ENCODE data around the gene NUP98.

NUP98 gene

DNA sequence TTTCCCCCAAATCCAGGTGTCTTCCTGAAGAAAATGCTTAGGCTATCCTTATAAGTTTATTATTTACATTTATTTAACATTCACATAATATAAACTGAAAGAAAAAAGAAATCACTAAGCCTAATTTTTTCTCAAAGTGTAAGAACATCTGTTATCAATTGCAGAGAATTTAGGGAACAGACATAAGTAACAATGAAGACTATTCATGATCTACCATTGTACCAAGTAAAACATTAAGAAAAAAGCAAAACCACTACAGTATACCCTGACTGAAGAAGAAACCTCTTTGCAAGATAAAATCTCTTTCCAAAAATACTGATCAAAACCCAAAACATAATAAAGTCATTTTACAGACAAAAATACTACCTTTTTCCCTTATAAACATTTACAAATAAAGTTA lies 60.5 kb downstream of the NUP98 start:
- no peak for FAIRE-seq
- no peak for DNase-seq (ENCODE audit: low spot score)

DNA sequence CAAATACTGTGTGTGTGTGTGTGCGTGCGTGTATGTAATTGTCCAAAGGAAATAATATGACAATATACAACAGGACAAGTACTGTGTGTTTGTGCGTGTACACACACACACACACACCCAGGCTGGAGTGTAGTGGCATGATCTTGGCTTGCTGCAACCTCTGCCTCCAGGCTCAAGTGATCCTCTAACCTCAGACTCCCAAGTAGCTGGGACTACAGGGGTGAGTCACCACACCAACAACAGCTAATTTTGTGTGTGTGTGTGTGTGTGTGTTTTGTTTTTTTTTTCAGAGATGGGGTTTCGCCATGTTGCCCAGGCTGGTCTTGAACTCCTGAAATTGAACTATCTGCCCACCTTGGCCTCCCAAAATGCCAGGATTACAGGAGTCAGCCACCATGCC lies 61.5 kb downstream of the NUP98 start:
- FAIRE-seq (no peak), DNase-seq (ENCODE audit: low spot score) (no peak)

DNA sequence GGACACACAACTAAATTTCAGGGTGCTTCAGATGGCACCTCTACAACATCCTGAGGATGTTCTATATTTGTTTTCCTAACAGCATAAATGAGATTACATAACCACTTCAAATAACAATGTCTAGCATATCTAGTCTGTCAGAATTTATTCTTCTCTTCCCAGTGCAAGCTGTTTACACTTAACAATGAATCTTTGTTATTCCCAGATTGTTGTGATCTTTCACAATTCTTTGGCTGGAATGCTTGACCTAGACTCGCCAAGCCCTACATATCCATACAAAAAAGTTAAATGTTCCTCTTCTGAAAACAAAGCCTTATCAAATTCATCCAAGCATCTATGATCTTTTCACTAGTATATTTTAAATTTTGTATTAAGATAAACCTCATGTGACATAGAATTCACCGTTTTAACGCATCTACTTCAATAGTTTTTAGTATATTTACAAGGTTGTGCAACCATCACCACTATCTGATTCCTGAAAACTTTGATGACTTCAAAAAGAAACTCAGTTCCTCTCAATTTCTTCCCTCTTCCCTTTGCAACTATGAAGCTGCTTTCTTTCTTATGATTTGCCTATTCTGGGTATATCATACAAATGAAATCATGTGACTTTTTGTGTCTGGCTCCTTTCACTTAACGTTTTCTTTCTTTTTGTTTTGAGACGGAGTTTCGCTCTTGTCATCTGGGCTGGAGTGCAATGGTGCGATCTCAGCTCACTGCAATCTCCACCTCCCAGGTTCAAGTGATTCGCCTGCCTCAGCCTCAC lies 64.5 kb downstream of the NUP98 start:
- DNase-seq (ENCODE audit: low spot score) (no peak), FAIRE-seq (no peak)

DNA sequence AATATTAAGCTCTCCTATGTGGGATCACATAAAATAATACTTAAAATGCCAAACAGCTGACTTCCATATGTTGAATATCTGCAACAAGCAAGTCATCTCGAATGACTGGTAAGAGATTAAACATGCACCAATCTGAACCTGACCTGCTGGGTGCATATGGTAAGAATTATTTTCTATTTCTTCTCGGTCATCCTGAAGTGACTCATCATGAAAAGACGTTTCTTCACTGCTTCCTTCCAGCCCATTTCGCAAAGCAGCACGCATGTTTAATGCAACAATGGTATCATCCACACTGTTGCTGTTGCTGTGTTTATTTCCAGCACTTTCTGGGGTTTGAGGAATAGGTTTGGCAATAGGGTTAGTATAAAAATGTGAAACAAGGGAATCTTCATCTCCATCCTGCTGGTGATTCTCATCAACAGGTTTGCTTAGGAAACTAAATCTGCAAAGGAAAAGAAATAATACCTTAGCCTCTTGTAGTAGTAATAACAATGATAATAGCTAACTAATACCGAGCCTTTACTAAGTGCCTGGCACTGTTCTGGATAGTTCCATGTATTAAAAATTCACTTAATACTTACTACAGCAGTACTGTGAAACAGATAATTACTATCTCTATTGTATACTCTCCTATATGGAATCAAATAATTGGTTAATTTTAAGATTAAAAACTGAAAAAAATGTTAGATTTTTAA lies 74.2 kb downstream of the NUP98 start:
- DNase-seq (ENCODE audit: low spot score) (no peak), FAIRE-seq (no peak)

DNA sequence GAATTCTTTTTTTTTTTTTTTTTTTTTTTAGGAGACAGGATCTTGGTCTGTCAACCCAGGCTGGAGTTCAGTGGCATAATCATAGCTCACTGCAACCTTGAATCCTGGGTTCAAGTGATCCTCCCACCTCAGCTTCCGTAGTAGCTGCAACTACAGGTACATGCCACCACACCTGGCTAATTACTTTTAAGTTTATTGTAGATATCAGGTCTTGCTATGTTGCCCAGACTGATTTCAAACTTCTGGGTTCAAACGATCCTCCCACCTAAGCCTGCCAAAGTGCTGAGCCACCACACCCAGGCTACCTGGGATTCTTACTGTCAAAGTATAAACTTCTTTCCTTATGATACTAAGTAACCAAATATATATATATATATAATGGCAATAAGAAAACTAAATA lies 75.3 kb downstream of the NUP98 start:
- DNase-seq (ENCODE audit: low spot score) (no peak), FAIRE-seq (no peak)

DNA sequence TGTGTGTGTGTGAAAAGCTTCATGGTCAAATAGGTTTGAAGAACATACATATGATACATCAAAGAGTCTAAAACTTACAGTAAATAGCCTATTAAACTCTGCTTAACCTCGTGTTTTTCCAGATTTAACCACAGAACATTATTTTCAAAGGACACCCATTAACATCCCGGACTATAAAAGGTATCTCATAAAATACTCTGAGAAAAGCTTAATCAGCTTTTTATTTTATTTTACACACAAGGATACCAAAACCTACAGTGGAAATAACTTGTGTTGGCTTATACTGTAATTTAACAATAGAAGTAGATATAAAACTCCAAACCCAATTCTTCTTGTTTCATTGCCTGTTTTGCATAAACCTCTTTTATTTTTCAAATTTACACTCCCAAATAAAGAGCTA lies 76.4 kb downstream of the NUP98 start:
- DNase-seq (ENCODE audit: low spot score) (no peak), FAIRE-seq (no peak)

DNA sequence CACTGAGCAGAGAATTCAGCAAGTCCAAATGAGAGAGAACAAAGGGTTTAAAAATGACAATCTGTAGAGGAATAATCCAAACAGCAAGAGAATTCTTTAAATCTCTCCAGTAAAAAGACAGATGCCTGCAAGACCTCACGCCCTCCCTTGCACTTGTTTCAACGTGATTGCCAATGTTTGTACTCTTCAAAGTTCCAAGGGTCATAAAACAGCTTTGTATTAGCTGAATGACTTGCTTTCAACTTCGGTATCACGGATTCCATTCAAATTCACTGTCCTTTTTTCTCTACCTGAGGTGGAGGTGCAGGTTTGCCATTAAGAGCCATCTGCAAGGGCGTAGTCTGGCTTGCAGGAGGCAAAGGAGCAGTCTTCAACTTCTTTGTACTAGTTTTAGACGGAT lies 85.1 kb downstream of the NUP98 start:
- no peak for FAIRE-seq
- DNase-seq (ENCODE audit: low spot score): no peak

DNA sequence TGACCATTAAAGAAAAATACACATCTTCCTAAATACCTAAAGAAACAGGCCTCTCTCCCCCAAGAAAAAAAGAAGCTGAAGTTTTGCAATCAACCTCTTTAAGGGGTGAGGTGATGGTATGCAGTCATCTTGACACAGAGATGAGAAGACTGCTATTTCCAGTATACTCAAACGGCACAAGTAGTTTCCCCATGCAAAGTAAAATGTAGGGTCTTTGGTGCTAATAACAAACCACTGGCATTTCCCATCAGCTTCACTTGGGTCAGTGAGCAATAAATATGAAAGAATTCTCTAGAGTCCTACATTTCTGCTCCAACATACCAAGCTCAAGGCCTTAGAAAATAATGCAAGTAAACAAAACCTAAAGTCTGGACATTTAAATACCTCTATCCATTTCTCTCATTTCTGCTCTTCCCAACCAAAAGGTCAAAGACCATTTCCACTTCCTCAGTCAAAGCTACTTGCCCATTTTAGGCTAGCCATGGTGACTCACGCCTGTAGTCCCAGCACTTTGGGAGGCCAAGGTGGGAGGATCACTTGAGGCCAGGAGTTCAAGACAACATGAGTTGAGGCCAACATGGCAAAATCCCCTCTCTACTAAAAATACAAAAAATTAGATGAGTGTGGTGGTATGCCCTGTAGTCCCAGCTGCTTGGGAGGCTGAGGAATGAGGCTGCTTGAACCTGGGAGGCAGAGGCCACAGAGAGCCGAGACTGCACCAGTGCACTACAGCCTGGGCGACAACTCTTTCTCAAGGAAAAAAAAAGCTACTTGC lies 86.7 kb downstream of the NUP98 start:
- DNase-seq (ENCODE audit: low spot score): no peak
- no peak for FAIRE-seq

DNA sequence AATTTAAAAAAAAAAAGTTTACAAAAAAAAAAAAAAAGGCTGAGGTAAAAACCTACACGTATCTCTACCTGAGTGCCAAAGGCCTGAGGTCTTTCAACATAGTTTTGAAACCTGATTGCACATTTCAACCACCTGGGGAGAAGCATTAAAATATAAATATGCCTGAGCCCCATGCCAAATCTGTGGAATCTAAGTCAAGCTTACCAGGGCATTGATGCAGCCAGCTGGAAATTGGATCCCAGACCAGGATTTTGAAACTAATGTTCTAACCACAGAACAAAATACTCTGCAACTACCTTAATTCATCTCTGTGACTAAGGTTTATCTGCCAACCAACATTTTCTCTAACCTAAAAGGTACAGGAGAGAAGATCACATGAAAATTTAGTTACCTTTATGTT lies 87.4 kb downstream of the NUP98 start:
- no peak for DNase-seq (ENCODE audit: low spot score)

DNA sequence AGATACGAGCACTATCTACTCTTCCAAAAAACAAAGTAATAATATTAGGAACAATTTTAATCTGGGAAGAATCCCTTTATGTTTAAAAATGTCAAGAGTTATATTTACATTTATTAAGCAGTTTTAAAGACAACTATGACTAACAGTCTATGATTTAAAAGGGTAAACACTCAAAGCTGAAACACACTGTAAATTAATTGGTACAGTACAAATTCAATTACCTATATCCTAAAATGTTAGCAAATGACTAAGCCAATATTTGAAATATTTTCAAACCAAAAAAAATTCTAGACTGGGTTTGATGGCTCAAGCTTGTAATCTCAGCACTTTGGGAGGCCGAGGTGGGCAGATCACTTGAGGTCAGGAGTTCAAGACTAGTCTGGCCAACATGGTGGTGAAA lies 90.2 kb downstream of the NUP98 start:
- DNase-seq (ENCODE audit: low spot score) (no peak), FAIRE-seq (no peak)

More for the DNA sequence above, 87.4 kb downstream of the NUP98 start:
- FAIRE-seq: no peak

DNA sequence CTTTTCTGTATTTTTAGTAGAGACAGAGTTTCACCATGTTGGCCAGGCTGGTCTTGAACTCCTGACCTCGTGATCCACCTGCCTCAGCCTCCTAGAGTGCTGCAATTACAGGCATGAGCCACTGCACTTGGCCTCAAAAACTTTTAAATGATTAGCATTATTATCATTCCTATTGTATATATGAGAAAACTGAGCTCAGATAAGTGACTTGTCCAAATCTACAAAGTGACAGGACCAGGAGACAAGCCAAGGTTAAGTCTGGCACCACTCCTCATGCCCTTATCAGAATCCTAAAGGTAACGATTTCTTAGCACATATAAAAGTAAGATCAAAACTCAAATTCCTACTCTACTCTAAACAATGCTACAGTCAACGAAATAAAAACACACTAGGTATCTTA lies 94.0 kb downstream of the NUP98 start:
- FAIRE-seq (no peak), DNase-seq (ENCODE audit: low spot score) (no peak)

DNA sequence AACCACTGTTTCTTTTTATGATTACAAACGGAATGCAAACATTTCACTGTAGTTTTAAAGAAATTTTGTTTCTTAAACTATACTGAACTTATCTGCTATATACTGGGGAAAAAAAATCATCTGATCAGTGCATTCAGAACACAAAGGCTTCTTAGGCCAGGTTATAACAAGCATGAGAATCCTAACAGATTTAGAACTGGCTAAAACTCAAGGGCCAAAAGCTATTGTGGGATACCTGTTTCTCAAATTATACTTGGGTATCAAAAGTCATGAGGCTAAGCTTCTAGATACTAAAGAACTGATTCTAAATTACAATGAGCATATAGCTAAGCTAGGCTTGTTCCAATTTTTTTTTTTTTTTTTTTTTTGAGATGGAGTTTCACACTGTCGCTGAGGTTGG lies 96.4 kb downstream of the NUP98 start:
- DNase-seq (ENCODE audit: low spot score) (no peak), FAIRE-seq (no peak)

DNA sequence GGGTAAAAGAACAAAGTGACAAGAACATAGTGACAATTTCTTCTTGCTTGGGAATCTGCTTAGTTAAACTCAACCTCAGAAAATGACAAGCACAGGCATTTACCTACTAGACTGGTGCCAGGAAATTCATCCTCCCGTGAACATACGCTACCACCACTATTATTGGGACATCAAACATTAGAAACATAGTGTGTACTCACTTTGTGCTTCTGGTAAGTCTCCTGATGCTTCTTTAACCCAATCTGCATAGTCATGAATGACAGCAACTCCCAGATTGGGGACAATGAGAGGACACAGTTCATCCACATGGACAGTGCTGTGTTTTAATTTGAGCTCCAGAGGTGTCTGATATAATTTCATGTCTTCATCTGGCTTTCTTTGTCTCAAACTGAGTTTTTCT lies 96.9 kb downstream of the NUP98 start:
- no peak for FAIRE-seq
- no peak for DNase-seq (ENCODE audit: low spot score)

DNA sequence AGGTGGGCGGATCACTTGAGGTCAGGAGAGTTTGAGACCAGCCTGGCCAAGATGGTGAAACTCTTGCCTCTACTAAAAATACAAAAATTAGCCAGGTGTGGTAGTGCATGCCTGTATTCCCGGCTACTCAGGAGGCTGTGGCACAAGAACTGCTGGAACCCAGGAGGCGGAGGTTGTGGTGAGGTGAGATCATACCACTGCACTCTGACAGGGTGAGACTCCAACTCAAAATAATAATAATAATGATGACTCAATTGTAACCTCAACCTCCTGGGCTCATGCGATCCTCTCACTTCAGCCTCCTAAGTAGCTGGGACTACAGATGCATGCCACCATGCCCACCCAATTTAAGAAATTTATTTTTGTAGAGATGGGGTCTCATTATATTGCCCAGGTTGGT lies 110.6 kb downstream of the NUP98 start:
- DNase-seq (ENCODE audit: low spot score) (no peak), FAIRE-seq (no peak)

DNA sequence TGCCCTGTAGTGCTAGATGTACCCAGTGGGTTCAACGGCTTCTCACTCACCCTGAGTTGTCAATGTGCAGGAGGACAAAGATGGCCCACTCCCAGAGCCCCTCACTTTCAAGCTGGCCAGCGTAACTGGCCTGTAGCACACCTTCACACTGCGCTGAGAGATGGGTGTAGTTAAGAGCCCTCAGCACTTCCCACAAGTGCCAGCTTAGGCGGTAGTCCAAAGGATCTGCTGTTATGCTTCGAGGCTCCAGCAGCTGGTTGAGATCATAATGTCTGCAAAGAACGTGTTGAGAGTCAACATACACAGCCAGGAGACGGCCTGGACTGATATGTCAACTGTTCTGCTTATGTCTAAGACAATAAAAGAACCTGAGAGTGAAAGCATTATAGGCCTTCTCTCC lies 111.4 kb downstream of the NUP98 start:
- no peak for DNase-seq (ENCODE audit: low spot score)
- FAIRE-seq: no peak

DNA sequence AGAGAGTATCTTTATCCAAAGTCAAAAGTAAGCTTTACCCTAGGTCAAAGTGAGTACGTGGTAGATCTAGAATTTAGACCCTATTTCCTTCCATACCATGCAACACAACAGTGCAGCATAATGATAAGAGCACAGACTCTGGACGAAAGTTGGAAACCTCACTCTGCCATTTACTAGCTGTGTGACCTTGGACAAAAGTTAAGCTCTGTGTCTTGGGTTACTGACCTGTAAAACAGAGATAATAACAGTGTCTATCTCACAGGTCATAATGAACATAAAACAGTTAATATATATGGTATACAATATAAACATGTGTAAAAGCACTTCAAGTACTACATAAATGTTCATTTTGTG lies 112.6 kb downstream of the NUP98 start:
- DNase-seq (ENCODE audit: low spot score): no peak
- no peak for FAIRE-seq

DNA sequence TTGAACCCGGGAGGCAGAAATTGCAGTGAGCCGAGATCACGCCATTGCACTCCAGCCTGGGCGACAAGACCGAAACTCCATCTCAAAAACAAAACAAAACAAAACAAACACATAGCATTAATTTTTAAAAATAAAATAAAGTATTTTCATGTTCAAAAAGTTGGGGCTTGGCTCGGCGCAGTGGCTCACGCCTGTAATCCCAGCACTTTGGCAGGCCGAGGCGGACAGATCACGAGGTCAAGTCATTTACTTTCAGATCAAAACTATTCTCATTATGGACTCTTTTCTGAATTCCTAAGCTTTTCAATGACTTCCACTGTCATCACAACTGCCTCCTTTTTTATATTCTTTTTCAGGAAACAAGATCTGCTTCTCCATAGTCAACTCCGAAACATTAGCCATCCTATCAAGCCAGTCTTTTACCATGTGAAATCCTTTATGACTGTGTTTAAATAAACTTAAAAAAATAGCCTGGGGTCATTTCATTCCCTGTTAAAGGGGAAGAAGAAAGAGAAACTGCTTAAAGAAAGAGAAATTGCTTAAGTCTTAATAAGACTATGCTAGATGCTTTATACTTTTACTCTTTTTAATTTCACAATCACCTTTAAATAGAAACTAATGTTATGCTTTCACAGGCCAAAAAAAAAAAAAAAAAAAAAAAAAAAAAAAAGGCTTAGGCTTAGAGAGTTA lies 113.1 kb downstream of the NUP98 start:
- DNase-seq (ENCODE audit: low spot score): no peak
- no peak for FAIRE-seq

DNA sequence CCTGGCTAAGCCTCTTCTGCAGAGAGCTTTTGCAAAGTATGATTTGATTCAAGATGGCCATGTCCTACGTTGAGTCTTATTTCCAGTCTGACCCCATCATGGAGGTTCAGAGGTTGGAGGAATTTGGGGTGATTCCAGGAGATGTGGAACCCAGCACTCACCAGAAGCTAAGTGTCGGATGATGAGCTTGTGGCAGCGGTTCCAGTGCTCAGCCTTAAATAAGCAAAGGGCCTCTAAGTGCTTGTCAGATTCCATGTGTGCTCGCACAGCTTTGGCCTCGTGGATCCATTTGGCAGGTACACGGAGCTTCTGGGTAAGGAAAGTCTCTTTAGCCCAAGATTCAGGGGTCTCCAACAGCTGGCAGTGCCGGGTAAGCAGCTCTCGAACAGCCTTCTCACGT lies 114.3 kb downstream of the NUP98 start:
- DNase-seq (ENCODE audit: low spot score) (no peak), FAIRE-seq (no peak)

DNA sequence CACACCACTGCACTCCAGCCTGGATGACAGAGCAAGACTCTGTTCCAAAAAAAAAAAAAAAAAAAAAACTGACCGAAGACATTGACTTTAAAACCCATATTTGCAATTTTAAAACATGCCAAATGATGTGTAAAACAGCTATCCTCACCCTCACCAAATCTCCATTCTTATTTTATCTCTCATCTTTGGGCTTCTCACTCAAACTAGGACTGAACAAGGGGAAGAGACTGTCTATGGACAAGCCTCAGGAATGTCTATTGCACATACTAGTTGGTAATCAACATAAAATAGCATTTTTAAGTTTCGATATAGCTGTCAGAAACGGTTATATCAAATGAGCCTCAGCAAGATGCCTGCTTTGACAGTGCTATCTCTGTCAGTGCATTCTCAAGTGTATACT lies 118.3 kb downstream of the NUP98 start:
- DNase-seq (ENCODE audit: low spot score): no peak
- FAIRE-seq: no peak

DNA sequence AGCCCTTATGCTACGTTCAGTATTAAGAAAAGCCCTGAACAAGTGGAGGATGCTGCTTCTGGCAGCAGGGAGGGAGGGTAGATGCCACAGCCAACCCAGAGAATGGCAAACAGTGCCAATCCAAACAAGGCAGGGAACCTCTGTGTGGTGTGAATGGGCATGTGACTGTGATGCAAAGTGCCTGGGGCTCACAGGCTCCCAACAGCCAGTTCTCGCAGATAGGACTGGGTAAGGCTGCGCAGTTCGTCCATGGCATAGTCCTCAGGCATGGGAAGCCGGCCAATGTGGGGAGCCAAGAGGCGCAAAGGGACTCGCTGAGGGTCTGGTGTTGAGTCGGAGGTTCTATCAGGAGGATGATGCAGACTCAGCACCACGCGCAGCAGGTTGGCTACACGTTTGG lies 121.4 kb downstream of the NUP98 start:
- FAIRE-seq (no peak), DNase-seq (ENCODE audit: low spot score) (no peak)

DNA sequence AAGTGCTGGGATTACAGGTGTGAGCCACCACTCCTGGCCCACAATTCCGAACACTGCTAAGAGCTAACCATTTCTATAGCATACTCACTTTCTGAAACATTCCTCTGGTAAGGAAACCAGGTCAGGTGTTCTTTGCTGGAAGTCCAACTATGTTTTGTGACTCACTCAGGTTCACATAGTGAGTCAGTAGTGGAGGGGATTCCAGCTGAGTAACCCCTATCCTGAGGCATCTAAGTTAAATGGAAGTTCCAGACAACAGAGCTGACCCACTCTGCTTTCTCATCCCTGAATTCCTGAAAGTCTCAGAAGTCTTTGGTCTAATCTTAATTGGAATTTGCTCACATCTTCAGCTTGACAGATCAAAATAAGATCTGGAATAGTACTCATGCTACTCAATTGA lies 123.2 kb downstream of the NUP98 start:
- DNase-seq (ENCODE audit: low spot score): no peak
- FAIRE-seq: no peak
